GM23248 (cell line): Measurements from ENCODE around the gene SSX4B.
"Not testable (repeated sequence)": the region's sequence is repeated elsewhere in the genome, so short reads cannot be mapped to it uniquely, and the experiment has no call there.

ENCODE experiments used
- EZH2 ChIP-seq: fragments of 200-600 bp; sonication (generic); IDR thresholded peaks from 2 replicates; pipeline ENCODE4 v1.6.1; 2018; ENCODE audit warnings: antibody characterized with exemption, mild to moderate bottlenecking; ENCODE audit not compliant: insufficient read depth, poor library complexity, severe bottlenecking
- EZH2phosphoT487 ChIP-seq: fragments of 200-600 bp; sonication (generic); IDR thresholded peaks from 2 replicates; pipeline ENCODE4 v1.6.1; 2018; ENCODE audit warnings: antibody characterized with exemption, moderate library complexity, mild to moderate bottlenecking, low read depth; ENCODE audit not compliant: insufficient read depth

- TF ChIP-seq EZH2, EZH2phosphoT487: not testable (repeated sequence)
Observed at GRCh38 chrX:48433713-48434112, 22.0 kb upstream of the SSX4B start.
